Activated T-cell treated with anti-CD3 and anti-CD28 coated beads for 1 hour (primary cell): ENCODE results near the gene PSIP1.
"Not testable (repeated sequence)": the region's sequence is repeated elsewhere in the genome, so short reads cannot be mapped to it uniquely, and the experiment has no call there.

Experiments used
- DNase-seq: peaks from one replicate; pipeline ENCODE4 v3.0.0-alpha.2; 2020; ENCODE audit warnings: low read depth

Gene PSIP1

GRCh38 chr9:15501803-15502202 is 9.0 kb downstream of the PSIP1 start:
- DNase-seq, result no peak

DNA sequence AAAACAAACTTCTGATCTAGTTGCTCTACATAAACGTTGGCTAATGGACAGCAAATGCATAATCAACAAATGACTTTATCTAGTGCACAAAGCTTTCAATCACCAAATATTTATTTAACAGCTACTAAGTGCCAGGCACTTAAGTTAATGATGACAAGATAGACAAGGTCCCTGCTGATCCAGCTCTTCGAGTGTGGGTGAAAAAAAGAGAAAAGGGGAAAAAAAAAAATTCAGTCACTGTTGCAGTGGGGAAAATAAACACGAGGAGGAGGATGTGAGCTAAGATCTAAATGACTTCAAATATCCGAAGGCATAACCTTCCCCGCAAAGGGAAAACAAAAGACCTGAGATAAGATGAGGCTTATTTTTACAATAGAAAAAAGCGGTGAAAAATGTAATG is 9.6 kb downstream of the PSIP1 start:
- no peak for DNase-seq

DNA sequence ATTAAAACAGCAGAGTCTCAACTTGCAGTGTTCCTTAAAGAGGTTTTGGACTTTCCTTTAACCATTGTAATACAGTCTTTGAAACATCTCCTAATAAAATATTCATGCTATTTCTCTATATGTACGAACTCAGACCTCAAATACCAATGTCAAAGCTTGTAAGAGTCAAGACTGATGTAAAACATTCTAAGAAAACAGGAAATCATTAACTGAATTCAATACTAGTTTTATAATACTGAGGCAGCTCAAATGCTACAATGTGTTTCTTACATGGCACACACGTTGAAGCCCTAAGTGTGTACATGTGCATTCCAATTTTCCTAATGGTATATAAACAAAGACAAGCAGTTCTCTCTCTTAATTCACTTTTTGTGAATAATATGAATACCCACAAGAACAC is 11.6 kb downstream of the PSIP1 start:
- DNase-seq, result no peak

DNA sequence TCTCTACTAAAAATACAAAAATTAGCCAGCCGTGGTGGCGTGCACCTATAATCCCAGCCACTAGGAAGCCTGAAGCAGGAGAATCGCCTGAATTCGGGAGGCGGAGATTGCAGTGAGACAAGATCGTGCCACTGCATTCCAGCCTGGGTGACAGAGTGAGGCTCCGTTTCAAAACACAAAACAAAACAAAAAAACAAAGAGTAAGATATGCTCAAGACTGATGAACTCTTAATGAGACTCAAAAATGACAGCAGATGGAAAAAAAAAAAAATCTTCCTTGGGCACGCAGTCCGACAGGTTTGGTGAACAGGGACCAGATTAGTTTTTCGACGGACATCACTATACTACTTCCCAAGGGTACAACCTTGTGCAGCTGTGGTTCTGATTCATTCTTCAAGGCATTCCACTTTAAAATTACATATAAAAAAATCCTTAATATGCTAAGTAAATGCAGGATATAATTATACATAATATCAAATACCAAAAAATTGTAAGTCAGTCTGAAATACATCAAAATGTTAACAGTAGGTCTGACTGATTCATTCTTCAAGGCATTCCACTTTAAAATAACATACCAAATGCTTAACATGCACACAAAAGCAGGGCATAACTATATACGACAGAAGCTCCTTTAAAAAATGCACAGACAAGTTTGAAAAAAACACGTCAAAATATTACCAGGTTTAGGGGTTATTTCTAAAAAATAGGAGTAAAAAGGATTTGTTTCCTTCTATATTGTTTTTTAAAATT is 12.3 kb downstream of the PSIP1 start:
- DNase-seq, result no peak

- no peak for DNase-seq
These were observed 18.2 kb downstream of the PSIP1 start for GRCh38 chr9:15492485-15493150.

GRCh38 chr9:15491950-15492349 is 18.8 kb downstream of the PSIP1 start:
- DNase-seq, result no peak

- DNase-seq, result no peak
These were observed 24.7 kb downstream of the PSIP1 start for GRCh38 chr9:15485836-15486666.

GRCh38 chr9:15484802-15485201 is 26.0 kb downstream of the PSIP1 start:
- no peak for DNase-seq

DNA sequence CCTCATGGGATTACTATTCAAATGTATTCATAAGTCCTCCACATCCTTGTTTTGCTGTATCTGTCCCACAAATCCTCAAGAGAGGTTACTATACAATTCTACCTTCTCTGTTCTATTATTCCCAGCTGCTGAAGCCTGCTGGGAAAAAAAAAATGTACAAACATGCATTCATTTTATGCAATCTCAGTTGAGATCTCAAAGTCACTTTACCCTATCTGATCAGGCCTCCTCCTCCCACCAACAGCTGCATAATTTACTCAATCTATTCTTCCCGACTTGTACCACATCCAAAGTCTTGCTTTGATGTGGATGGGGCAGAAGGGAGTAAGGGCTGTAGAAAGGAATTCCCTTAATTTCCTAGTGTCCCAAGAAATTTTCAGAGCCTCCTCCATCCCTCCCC is 28.6 kb downstream of the PSIP1 start:
- no peak for DNase-seq

DNA sequence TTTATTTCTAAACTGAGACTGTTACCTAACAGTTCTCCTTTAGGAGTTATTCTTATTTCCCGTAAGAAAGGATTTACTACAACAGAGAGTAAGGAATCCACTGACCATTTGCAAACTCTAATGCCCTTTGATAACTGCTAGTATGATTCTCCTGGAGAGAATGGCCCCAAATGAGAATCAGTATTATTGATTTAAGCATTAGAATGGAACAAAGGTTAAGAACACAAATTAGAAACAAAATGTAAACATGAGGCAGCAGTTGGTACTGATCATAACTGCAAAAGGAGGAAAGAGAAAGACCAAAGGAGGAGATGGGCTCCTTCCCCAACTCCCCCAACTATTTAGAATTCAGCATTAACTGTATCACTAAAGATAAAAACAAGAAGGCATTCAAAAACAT is 30.7 kb downstream of the PSIP1 start:
- no peak for DNase-seq

DNA sequence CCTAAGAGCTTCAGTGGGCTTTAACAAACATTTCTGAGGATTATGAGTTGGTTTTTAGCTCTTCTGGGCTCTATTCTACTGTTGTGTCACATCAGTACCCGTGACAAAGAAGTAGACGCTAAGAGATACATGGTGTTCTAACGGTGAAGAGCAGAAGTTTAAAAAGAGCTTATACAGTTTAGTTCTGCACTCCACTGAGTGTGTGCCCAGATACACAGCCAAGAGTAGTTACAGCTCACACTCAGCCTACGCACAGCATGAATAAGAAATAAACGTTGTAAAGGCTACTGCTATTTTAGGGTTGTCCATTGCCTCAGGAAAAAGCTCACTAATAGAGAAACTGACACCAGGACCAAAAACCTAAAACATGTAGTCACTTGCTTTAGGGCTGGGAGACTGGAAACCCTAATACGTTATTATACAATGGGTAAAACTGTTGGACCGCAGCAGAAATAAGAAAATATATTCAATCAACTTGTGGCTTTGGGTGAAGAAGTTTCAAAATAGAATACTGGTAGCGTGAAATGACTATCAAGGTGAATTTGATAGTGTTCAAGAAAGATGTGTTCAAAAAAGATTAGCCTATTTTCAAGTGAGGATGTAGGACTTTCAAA is 34.7 kb downstream of the PSIP1 start:
- no peak for DNase-seq

DNA sequence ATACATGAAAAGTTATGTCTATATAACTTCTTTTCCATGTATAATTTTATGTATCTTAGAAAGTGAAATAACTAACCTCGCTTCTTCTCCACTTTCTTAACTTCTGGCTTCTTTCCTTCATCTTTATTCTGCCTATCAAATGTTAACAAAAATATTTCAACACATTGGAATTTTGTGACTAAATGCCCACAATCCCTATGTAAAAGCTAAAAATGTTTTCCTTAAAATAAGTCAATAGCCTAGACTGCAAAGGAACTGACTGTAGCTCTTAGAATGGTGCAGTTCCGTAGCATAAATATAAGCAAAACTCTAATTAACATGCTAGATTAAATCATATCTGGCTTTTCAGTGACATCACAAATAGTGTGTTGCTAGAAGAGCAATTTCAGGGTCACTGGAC is 40.9 kb downstream of the PSIP1 start:
- DNase-seq, result no peak

DNA sequence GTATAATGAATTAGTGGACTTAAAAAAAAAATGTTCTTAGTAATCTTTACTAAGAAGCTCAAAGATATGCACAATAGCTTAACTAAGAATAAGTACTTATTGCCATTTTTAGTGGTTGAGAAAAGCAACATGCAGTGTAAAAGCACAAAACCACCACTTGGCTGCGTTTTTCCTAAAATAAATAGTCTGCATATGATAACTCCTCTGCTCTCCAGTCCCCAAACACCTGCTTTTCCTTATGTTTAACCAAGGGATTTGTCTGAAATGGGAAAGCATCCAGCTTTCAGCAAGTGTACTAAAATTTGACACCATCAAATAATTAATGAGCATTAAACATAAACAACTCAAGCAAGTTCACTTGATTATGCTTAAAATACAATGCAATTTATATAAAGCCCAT is 41.4 kb downstream of the PSIP1 start:
- no peak for DNase-seq

DNA sequence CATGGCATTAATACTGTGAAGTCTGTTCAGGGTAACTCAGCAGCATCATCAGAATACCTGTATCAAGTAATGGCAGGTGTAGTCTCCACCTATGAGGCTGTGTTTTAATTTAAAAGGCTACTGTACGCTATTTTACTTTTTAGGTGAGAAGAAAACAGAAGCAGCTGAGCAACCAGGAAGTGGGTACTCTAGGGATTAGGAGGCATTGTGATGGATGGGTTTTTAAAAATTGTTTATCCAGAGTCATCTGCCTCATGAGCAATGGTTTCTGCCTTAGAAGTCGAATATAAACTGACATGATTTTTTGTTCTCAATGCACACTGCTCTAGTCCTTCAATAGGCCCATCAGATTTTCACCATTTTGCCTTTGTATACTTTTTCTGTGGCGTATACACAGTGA is 42.6 kb downstream of the PSIP1 start:
- no peak for DNase-seq

DNA sequence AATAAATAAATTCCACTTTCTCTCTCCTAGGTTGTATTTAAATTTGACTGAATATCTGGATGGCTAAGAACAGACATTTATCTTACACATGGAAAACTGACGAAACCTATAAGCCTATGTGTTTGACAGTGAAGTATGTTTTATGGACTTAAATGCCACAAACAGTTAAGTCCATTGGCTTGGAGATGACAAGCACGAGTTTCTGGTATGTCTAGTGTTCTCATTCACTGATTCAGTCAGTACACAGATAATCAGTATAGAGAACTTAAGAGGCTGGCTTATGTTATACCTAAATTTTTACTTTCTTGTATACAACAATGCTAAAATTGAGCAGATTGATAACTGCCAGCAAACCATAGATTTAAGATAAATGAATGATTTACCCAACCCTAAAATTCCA is 49.2 kb downstream of the PSIP1 start:
- no peak for DNase-seq

DNA sequence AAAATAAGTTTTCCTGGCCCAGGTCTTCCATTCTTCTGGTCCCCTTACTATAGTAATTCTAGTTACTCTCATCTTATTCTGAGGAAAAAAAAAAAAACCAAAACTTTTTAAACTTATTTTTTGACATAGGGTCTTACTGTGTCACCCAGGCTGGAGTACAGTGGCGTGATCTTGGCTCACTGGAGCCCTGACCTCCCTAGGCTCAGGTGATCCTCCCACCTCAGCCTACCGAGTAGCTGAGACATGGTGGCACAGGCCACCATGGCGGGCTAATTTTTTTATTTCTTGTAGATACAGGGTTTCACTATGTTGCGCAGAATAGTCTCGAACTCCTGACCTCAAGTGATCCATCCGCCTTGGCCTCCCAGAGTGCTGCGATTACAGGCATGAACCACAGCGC is 49.7 kb downstream of the PSIP1 start:
- no peak for DNase-seq

DNA sequence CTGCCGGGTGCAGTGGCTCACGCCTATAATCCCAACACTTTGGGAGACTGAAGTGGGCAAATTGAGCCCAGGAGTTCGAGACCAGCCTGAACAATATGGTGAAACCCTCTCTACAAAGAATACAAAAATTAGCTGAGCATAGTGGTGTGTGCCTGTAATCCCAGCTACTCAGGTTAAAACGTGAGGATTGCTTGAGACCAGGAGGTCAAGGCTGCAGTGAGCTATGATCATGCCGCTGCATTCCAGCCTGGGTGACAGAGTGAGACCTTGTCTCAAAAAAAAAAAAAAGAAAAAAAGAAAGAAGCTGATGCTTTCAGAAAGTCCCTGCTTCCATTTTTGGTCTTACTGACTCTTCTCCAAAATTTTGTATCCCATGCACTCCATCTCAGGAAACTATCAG is 56.8 kb downstream of the PSIP1 start:
- no peak for DNase-seq

DNA sequence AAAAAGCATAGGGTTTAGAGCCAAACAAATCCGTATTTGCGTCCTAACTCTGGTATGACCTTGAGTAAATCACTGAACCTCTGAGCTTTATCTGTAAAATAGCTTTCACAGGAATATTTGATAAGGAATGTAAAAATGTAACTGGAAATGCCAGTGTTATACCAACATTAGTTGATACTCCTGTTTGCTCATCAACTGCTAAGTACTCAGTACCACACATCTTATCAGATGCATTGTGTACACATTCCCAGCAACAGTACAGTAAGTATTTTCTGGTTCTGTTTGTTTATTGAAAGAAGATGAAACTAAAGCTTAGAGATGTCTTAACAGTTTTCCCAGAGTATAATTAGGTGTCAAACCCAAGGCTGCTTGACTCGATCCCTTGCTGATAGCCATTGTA is 66.6 kb downstream of the PSIP1 start:
- DNase-seq, result no peak

- DNase-seq, result not testable (repeated sequence)
These were observed 68.5 kb downstream of the PSIP1 start for GRCh38 chr9:15442264-15442663.

- not testable (repeated sequence) for DNase-seq
These were observed 68.9 kb downstream of the PSIP1 start for GRCh38 chr9:15441841-15442240.

DNA sequence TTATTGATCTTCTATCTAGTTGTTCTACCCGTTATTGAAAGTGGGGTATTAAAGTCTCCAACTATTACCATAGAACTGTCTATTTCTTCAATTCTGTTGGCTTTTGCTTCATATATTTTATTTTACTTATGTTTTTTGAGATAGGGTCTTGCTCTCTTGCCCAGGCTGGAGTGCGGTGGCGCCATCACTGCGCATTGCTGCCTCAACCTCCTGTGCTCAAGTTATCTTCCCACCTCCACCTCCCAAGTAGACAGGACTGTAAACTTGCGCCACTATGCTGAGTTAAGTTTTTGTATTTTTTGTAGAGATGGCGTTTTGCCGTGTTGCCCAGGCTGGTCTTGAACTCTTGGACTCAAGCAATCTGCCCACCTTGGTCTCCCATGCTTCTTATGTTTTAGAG is 71.9 kb downstream of the PSIP1 start:
- no peak for DNase-seq

DNA sequence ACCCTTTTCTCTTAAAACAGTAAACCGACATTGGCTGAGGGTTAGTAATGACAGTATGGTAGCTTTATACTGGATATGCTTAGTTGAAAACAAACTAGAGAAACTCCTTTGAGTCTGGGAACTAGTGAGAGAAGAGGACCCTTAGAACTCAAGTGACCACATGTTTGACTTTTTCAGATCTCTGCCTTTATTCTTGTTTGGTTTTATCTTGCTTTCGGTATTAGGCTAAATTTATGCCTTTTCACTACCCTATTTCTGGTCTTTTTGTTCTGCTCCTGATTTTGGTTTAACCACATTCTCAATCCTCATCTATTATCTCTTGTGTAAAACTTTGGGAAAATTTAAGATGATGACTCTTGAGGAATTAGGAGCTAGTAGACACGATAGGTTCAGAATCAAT is 77.1 kb downstream of the PSIP1 start:
- DNase-seq, result no peak

DNA sequence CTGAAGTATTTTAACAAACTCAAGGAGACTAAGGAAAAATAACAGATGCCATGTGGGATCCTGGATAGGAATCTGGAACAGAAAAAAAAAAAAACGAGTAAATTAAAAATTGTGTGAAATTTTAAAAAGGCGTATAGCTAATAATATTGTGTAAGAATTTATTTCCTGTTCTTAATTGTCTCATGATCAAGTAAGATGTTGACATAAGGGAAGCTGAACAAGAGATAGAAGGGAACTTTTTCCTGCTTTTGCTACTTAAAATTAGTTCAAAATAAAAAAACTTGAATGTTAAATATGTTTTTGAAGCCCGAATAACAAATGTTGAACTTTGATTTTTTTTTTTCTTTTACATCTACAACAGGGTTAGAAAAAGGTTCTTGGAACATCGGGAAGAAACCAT is 77.6 kb downstream of the PSIP1 start:
- no peak for DNase-seq
